HL-60 (cell line): ENCODE data around the gene TXNDC2.

Source experiments
- CTCF ChIP-seq: IDR thresholded peaks from one replicate; pipeline ENCODE4 v1.5.1; 2011; ENCODE audit warnings: low read length, control low read depth, inconsistent platforms; ENCODE audit not compliant: insufficient read depth
- GABPA ChIP-seq: IDR thresholded peaks from 2 replicates; pipeline ENCODE4 v1.6.1; 2012; ENCODE audit warnings: low read depth
- POLR2AphosphoS5 ChIP-seq: IDR thresholded peaks from 2 replicates; pipeline ENCODE4 v1.6.1; 2012; ENCODE audit warnings: low read depth
- SPI1 ChIP-seq: IDR thresholded peaks from 2 replicates; pipeline ENCODE4 v1.6.1; 2012; ENCODE audit warnings: low read depth, mild to moderate bottlenecking, borderline replicate concordance
- TF ChIP-seq, protein P1 (sequence below): IDR thresholded peaks from 2 replicates; pipeline ENCODE4 v1.6.1; 2012; ENCODE audit warnings: low read depth; ENCODE audit not compliant: insufficient replicate concordance

GRCh38 chr18:9838144-9838877 is 47.5 kb upstream of the TXNDC2 start:
- TF ChIP-seq CTCF (no peak), SPI1 (no peak), GABPA (no peak), POLR2AphosphoS5 (no peak)
- TF ChIP-seq, protein P1, sequence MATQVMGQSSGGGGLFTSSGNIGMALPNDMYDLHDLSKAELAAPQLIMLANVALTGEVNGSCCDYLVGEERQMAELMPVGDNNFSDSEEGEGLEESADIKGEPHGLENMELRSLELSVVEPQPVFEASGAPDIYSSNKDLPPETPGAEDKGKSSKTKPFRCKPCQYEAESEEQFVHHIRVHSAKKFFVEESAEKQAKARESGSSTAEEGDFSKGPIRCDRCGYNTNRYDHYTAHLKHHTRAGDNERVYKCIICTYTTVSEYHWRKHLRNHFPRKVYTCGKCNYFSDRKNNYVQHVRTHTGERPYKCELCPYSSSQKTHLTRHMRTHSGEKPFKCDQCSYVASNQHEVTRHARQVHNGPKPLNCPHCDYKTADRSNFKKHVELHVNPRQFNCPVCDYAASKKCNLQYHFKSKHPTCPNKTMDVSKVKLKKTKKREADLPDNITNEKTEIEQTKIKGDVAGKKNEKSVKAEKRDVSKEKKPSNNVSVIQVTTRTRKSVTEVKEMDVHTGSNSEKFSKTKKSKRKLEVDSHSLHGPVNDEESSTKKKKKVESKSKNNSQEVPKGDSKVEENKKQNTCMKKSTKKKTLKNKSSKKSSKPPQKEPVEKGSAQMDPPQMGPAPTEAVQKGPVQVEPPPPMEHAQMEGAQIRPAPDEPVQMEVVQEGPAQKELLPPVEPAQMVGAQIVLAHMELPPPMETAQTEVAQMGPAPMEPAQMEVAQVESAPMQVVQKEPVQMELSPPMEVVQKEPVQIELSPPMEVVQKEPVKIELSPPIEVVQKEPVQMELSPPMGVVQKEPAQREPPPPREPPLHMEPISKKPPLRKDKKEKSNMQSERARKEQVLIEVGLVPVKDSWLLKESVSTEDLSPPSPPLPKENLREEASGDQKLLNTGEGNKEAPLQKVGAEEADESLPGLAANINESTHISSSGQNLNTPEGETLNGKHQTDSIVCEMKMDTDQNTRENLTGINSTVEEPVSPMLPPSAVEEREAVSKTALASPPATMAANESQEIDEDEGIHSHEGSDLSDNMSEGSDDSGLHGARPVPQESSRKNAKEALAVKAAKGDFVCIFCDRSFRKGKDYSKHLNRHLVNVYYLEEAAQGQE = no peak
